Trophoblast cell (in vitro differentiated cells and primary cell): ENCODE measurements around the gene NFIB.

Experiments used
- DNase-seq, 2 donors: peaks; one replicate each; pipeline ENCODE4 v3.0.0-alpha.2; 2016
- H2AFZ ChIP-seq: 2 replicates; pipeline ENCODE4 v1.6.1; 2013; ENCODE audit warnings: low read length, moderate library complexity, mild to moderate bottlenecking; ENCODE audit not compliant: insufficient read depth, poor library complexity
- H2AK5ac ChIP-seq: 2 replicates; pipeline ENCODE4 v1.6.1; 2013; ENCODE audit warnings: mild to moderate bottlenecking, low read length
- H2BK120ac ChIP-seq: 2 replicates; pipeline ENCODE4 v1.6.1; 2013; ENCODE audit warnings: low read length, mild to moderate bottlenecking, moderate library complexity; ENCODE audit not compliant: insufficient read depth, poor library complexity
- H2BK12ac ChIP-seq: 2 replicates; pipeline ENCODE4 v1.6.1; 2013; ENCODE audit warnings: mild to moderate bottlenecking, low read length, moderate library complexity
- H2BK5ac ChIP-seq: 2 replicates; pipeline ENCODE4 v1.6.1; 2013; ENCODE audit warnings: low read length, low read depth, moderate library complexity, mild to moderate bottlenecking; ENCODE audit not compliant: poor library complexity
- H3K14ac ChIP-seq: 2 replicates; pipeline ENCODE4 v1.6.1; 2013; ENCODE audit warnings: mild to moderate bottlenecking, low read length
- H3K18ac ChIP-seq: 2 replicates; pipeline ENCODE4 v1.6.1; 2013; ENCODE audit warnings: mild to moderate bottlenecking, low read length
- H3K23ac ChIP-seq: 2 replicates; pipeline ENCODE4 v1.6.1; 2013; ENCODE audit warnings: low read length
- H3K27ac ChIP-seq: 2 replicates; pipeline ENCODE4 v1.5.1; 2013; ENCODE audit warnings: low read depth, mild to moderate bottlenecking, inconsistent platforms, low read length, moderate library complexity
- H3K27me3 ChIP-seq: 2 replicates; pipeline ENCODE4 v1.6.1; 2013; ENCODE audit warnings: inconsistent platforms, mild to moderate bottlenecking, low read length, moderate library complexity; ENCODE audit not compliant: insufficient read depth
- H3K36me3 ChIP-seq, 2 experiments: 1 replicate in 1 of 2; 2 replicates in 1 of 2; pipeline ENCODE4 v1.6.1; 2013; ENCODE audit warnings: low read length in 2 of 2, mild to moderate bottlenecking in 2 of 2, moderate library complexity in 1 of 2; ENCODE audit not compliant: insufficient read depth in 2 of 2, control insufficient read depth in 1 of 2
- H3K4ac ChIP-seq: 2 replicates; pipeline ENCODE4 v1.6.1; 2013; ENCODE audit warnings: low read depth, mild to moderate bottlenecking, low read length, moderate library complexity
- H3K4me1 ChIP-seq, 2 experiments: 1 replicate in 1 of 2; 2 replicates in 1 of 2; pipeline ENCODE4 v1.6.1; 2013; ENCODE audit warnings: low read length in 2 of 2, mild to moderate bottlenecking in 2 of 2, moderate library complexity in 1 of 2; ENCODE audit not compliant: insufficient read depth in 2 of 2, control insufficient read depth in 1 of 2
- H3K4me2 ChIP-seq: 2 replicates; pipeline ENCODE4 v1.6.1; 2013; ENCODE audit warnings: inconsistent platforms, mild to moderate bottlenecking, low read length, moderate library complexity
- H3K4me3 ChIP-seq: 2 replicates; pipeline ENCODE4 v1.5.1; 2013; ENCODE audit warnings: mild to moderate bottlenecking, low read depth, low read length, inconsistent platforms
- H3K79me1 ChIP-seq: one replicate; pipeline ENCODE4 v1.6.1; 2013; ENCODE audit warnings: low read length
- H3K79me2 ChIP-seq: 2 replicates; pipeline ENCODE4 v1.6.1; 2013; ENCODE audit warnings: low read length, mild to moderate bottlenecking; ENCODE audit not compliant: control insufficient read depth, insufficient read depth, poor library complexity
- H3K9ac ChIP-seq: 2 replicates; pipeline ENCODE4 v1.6.1; 2013; ENCODE audit warnings: mild to moderate bottlenecking, low read length
- H3K9me3 ChIP-seq: 2 replicates; pipeline ENCODE4 v1.6.1; 2013; ENCODE audit warnings: low read depth, mild to moderate bottlenecking, control low read depth, inconsistent platforms, low read length; ENCODE audit not compliant: insufficient read depth
- H4K12ac ChIP-seq: 2 replicates; pipeline ENCODE4 v1.6.1; 2013; ENCODE audit warnings: low read depth, mild to moderate bottlenecking, low read length, moderate library complexity
- H4K8ac ChIP-seq: 2 replicates; pipeline ENCODE4 v1.6.1; 2013; ENCODE audit warnings: low read depth, mild to moderate bottlenecking, low read length, moderate library complexity
- H4K91ac ChIP-seq: one replicate; pipeline ENCODE4 v1.6.1; 2013; ENCODE audit warnings: low read depth, mild to moderate bottlenecking, low read length, moderate library complexity
- WGBS: extraction: QIAGEN DNeasy Blood & Tissue Kit; methylation state at CpG from one replicate; pipeline ENCODE4 v1.1.7; 2013; ENCODE audit warnings: missing lambda C conversion rate; ENCODE audit not compliant: insufficient read length, insufficient coverage; ENCODE audit errors: extremely low coverage; 5-methylcytosine and 5-hydroxymethylcytosine counted together

NFIB gene

DNA sequence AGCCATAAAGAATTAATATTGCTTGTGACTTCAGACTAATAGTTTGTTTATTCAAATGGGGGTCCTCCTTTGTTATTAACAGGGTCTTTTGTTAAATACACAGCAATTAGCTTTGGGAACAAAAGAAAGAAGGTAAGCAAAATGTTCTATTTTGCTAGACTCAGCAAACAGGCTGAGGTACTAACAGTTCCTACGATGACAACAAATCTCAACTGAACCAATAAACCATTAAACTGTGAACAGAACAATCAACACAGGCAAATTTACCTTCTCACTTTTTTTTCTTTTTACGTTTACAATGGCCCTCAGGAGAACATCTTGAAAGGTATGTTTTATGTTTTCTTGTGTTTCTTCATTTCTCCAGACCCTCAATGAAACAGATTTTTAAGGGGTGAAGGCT lies 207.2 kb downstream of the NFIB start:
- no peak overlapping the region for H2BK120ac ChIP-seq
- no peaks in the 10 kb centered on the region for H3K9me3 ChIP-seq
- no peaks in the 10 kb centered on the region for H3K79me1 ChIP-seq
- H3K4me3 ChIP-seq: no peak overlapping the region
- no peak overlapping the region for H2AFZ ChIP-seq
- no peak overlapping the region for H3K27ac ChIP-seq
- H3K79me2 ChIP-seq: no peaks in the 10 kb centered on the region
- no peak overlapping the region for H2BK12ac ChIP-seq
- no peak for DNase-seq
- H3K18ac ChIP-seq: no peak overlapping the region
- no peak overlapping the region for H3K9ac ChIP-seq
- no peaks in the 10 kb centered on the region for H3K4me1 ChIP-seq
- no peak overlapping the region for H2BK5ac ChIP-seq
- no CpG with 5 or more reads among the region's 2 CpGs for WGBS
- no peak overlapping the region for H3K23ac ChIP-seq
- H3K36me3 ChIP-seq: no peaks in the 10 kb centered on the region
- no peak overlapping the region for H4K8ac ChIP-seq
- no peak overlapping the region for H3K4me2 ChIP-seq
- no peak overlapping the region for H4K91ac ChIP-seq
- H3K27me3 ChIP-seq: no peaks in the 10 kb centered on the region
- no peak overlapping the region for H4K12ac ChIP-seq
- no peak overlapping the region for H3K4ac ChIP-seq
- no peak overlapping the region for H2AK5ac ChIP-seq
- no peak overlapping the region for H3K14ac ChIP-seq

DNA sequence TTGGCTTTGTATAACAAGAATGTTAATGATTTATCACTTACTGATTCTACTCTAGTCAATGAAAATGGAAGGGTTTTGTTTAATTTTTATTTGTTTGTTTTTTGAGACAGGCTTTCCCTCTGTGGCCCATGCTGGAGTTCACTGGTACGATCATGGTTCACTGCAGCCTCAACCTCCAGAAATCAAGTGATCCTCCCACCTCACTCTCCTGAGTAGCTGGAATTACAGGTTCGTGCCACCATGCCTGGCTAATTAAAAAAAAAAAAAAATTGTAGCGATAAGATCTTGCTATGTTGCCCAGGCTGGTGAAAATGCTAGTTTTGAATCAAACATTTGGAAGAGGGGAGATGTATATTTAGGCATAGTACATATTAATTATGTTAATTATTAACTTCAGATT lies 209.4 kb downstream of the NFIB start:
- no peak overlapping the region for H4K91ac ChIP-seq
- H2BK12ac ChIP-seq: no peak overlapping the region
- no peak overlapping the region for H3K4ac ChIP-seq

DNA sequence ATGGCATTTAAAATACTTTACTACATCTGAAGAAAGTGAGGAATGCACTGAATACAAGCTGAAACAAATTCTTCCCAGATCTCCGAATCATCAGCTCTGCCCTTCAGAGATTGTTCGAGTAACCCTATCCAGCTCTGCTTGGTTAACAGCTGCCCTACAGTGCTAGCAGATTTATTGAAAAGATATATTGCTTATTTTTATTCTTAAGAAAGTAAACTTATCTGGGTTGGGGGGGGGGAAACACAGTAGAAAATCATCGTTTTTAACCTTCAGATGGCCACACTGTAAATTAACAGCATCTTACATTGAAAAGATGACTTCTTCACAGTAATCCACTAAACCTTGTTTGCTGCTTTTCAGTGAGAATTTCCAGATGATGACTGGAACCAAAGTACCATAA lies 210.8 kb downstream of the NFIB start:
- Histone ChIP-seq H4K91ac (no peak overlapping the region), H3K4me3 (no peak overlapping the region), H3K27ac (no peak overlapping the region), H3K79me2 (no peaks in the 10 kb centered on the region), H3K36me3 (no peaks in the 10 kb centered on the region), H3K23ac (no peak overlapping the region), H3K4me1 (no peaks in the 10 kb centered on the region), H3K79me1 (no peaks in the 10 kb centered on the region), H3K9me3 (no peaks in the 10 kb centered on the region), H3K9ac (no peak overlapping the region), H3K4ac (no peak overlapping the region), H3K18ac (no peak overlapping the region), H3K4me2 (no peak overlapping the region), H2BK12ac (no peak overlapping the region), H3K14ac (no peak overlapping the region), H2AFZ (no peak overlapping the region), H2AK5ac (no peak overlapping the region), H3K27me3 (no peaks in the 10 kb centered on the region), H2BK120ac (no peak overlapping the region), H2BK5ac (no peak overlapping the region), H4K8ac (no peak overlapping the region), H4K12ac (no peak overlapping the region)
- DNase-seq: no peak
- no CpG with 5 or more reads among the region's 3 CpGs for WGBS

More for the DNA sequence above, 209.4 kb downstream of the NFIB start:
- no peak for DNase-seq
- no peak overlapping the region for H3K27ac ChIP-seq
- H3K9me3 ChIP-seq: no peaks in the 10 kb centered on the region
- H2AFZ ChIP-seq: no peak overlapping the region
- H3K23ac ChIP-seq: no peak overlapping the region
- no peak overlapping the region for H3K14ac ChIP-seq
- H2AK5ac ChIP-seq: no peak overlapping the region
- H3K27me3 ChIP-seq: no peaks in the 10 kb centered on the region
- no peak overlapping the region for H3K18ac ChIP-seq
- H3K79me2 ChIP-seq: no peaks in the 10 kb centered on the region
- no peak overlapping the region for H4K12ac ChIP-seq
- H2BK120ac ChIP-seq: no peak overlapping the region
- no peaks in the 10 kb centered on the region for H3K4me1 ChIP-seq
- no CpG with 5 or more reads among the region's 3 CpGs for WGBS
- no peaks in the 10 kb centered on the region for H3K79me1 ChIP-seq
- no peak overlapping the region for H3K9ac ChIP-seq
- no peak overlapping the region for H3K4me2 ChIP-seq
- H4K8ac ChIP-seq: no peak overlapping the region
- no peak overlapping the region for H3K4me3 ChIP-seq
- no peaks in the 10 kb centered on the region for H3K36me3 ChIP-seq
- H2BK5ac ChIP-seq: no peak overlapping the region

DNA sequence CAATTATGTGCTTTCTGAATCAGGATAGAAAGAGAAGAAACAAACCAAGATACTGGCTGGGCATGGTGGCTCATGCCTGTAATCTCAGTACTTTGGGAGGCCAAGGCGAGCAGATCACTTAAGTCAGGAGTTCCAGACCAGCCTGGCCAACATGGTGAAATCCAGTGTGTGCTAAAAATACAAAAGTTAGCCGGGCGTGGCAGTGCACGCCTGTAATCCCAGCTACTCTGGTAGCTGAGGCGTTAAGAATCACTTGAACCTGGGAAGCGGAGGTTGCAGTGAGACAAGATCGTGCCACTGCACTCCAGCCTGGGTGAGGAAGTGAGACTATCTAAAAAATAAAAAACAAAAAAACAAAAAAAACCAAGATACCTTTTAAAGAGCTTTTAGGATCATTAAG lies 214.2 kb downstream of the NFIB start:
- no peak overlapping the region for H2AFZ ChIP-seq
- no peak overlapping the region for H3K4me2 ChIP-seq
- H4K12ac ChIP-seq: no peak overlapping the region
- no CpG with 5 or more reads among the region's 7 CpGs for WGBS
- no peak overlapping the region for H4K91ac ChIP-seq
- H3K79me1 ChIP-seq: no peaks in the 10 kb centered on the region
- no peaks in the 10 kb centered on the region for H3K9me3 ChIP-seq
- no peak overlapping the region for H3K14ac ChIP-seq
- no peak overlapping the region for H2BK12ac ChIP-seq
- no peak overlapping the region for H3K4me3 ChIP-seq
- no peaks in the 10 kb centered on the region for H3K79me2 ChIP-seq
- no peak overlapping the region for H3K18ac ChIP-seq
- no peak overlapping the region for H2BK5ac ChIP-seq
- no peak overlapping the region for H2BK120ac ChIP-seq
- no peak overlapping the region for H3K23ac ChIP-seq
- H3K36me3 ChIP-seq: no peaks in the 10 kb centered on the region
- H3K27ac ChIP-seq: no peak overlapping the region
- no peak for DNase-seq
- H3K9ac ChIP-seq: no peak overlapping the region
- H2AK5ac ChIP-seq: no peak overlapping the region
- H3K4ac ChIP-seq: no peak overlapping the region
- peaks cover 0 to 2% of the 10 kb centered on the region in 2 experiments for H3K4me1 ChIP-seq
- no peak overlapping the region for H4K8ac ChIP-seq
- no peaks in the 10 kb centered on the region for H3K27me3 ChIP-seq
